ENCODE results near the gene ARFRP1. TPM values are rescaled to one million over a fixed set of nuclear protein-coding genes. Genes with fewer than 3 reads are reported as not detected.
"Not testable (repeated sequence)": the region's sequence is repeated elsewhere in the genome, so short reads cannot be mapped to it uniquely, and the experiment has no call there.

Gene ARFRP1
- total RNA-seq, 1 experiment from 2014 or later, result 44.5 TPM

GRCh38 chr20:63659370-63659769, 48.4 kb downstream of the ARFRP1 start:
- Histone ChIP-seq H3K9me3 (replicated peaks) (no peaks in the 10 kb centered on the region), H3K36me3 (peaks cover 28% of the 10 kb centered on the region), H3K27ac (no peak overlapping the region), H3K4me1 (peaks cover 6% of the 10 kb centered on the region; the same call in 1 of the 2 replicates), H3K27me3 (no peaks in the 10 kb centered on the region), H3K4me3 (peak overlapping the region; percentile 91)
- DNase-seq, result no peak

- H3K36me3 ChIP-seq, result peaks cover 26% of the 10 kb centered on the region
- H3K4me3 ChIP-seq, result peak overlapping the region; percentile 91
- peak overlapping the region; percentile 90 for H3K27ac ChIP-seq
- no peaks in the 10 kb centered on the region for H3K9me3 ChIP-seq (replicated peaks)
- DNase-seq, result no peak
- H3K4me1 ChIP-seq, result peaks cover 6% of the 10 kb centered on the region; the same call in 1 of the 2 replicates
- H3K27me3 ChIP-seq, result no peaks in the 10 kb centered on the region
Measured at GRCh38 chr20:63658749-63659187, 49.0 kb downstream of the ARFRP1 start.

- peak; percentile 98 to 99 for DNase-seq
- Histone ChIP-seq H3K27ac (peak within 1 kb of the TSS; percentile 90), H3K27me3 (no peaks in the 10 kb centered on the region), H3K4me1 (peaks cover 6% of the 10 kb centered on the region; the same call in 1 of the 2 replicates), H3K4me3 (peak within 1 kb of the TSS; percentile 91), H3K36me3 (peaks cover 20% of the 10 kb centered on the region), H3K9me3 (replicated peaks) (no peaks in the 10 kb centered on the region)
Measured at GRCh38 chr20:63657937-63658748, 49.6 kb downstream of the ARFRP1 start, which contains the start of gene RTEL1. TSS of gene RTEL1 (plus strand) at chr20:63658312. CDS start at chr20:63659403, 1,091 bp downstream.

GRCh38 chr20:63657260-63657936, 50.4 kb downstream of the ARFRP1 start:
- Histone ChIP-seq H3K4me3 (peak overlapping the region; percentile 91), H3K4me1 (peaks cover 6% of the 10 kb centered on the region; the same call in 1 of the 2 replicates), H3K27ac (peak overlapping the region; percentile 90)

GRCh38 chr20:63656451-63656850, 51.3 kb downstream of the ARFRP1 start:
- Histone ChIP-seq H3K27ac (no peak overlapping the region), H3K4me3 (no peak overlapping the region), H3K36me3 (peaks cover 6% of the 10 kb centered on the region; the same call in 1 of the 2 replicates), H3K27me3 (no peaks in the 10 kb centered on the region), H3K9me3 (replicated peaks) (no peaks in the 10 kb centered on the region), H3K4me1 (peaks cover 6% of the 10 kb centered on the region; the same call in 1 of the 2 replicates)
- no peak for DNase-seq

More at GRCh38 chr20:63657260-63657936, 50.4 kb downstream of the ARFRP1 start:
- H3K9me3 ChIP-seq (replicated peaks), result no peaks in the 10 kb centered on the region
- H3K27me3 ChIP-seq, result no peaks in the 10 kb centered on the region
- DNase-seq, result peak; percentile 80 to 81
- peaks cover 13% of the 10 kb centered on the region for H3K36me3 ChIP-seq

GRCh38 chr20:63655249-63655648, 52.5 kb downstream of the ARFRP1 start:
- no peaks in the 10 kb centered on the region for H3K27me3 ChIP-seq
- H3K4me3 ChIP-seq, result no peak overlapping the region
- H3K27ac ChIP-seq, result no peak overlapping the region
- H3K36me3 ChIP-seq, result no peaks in the 10 kb centered on the region
- no peaks in the 10 kb centered on the region for H3K9me3 ChIP-seq (replicated peaks)
- DNase-seq, result no peak
- H3K4me1 ChIP-seq, result peaks cover 6% of the 10 kb centered on the region; the same call in 1 of the 2 replicates

GRCh38 chr20:63653974-63654668, 53.7 kb downstream of the ARFRP1 start:
- DNase-seq, result no peak
- H3K4me1 ChIP-seq, result peaks cover 6% of the 10 kb centered on the region; the same call in 1 of the 2 replicates
- H3K36me3 ChIP-seq, result no peaks in the 10 kb centered on the region
- H3K4me3 ChIP-seq, result peak overlapping the region; percentile 52
- H3K9me3 ChIP-seq (replicated peaks), result no peaks in the 10 kb centered on the region
- H3K27ac ChIP-seq, result peak overlapping the region; percentile 10; the same call in 1 of the 2 replicates
- no peaks in the 10 kb centered on the region for H3K27me3 ChIP-seq

- Histone ChIP-seq H3K4me3 (peak within 1 kb of the TSS; percentile 55), H3K27ac (peak within 1 kb of the TSS; percentile 10; the same call in 1 of the 2 replicates), H3K27me3 (no peaks in the 10 kb centered on the region), H3K36me3 (no peaks in the 10 kb centered on the region), H3K9me3 (replicated peaks) (no peaks in the 10 kb centered on the region), H3K4me1 (peaks cover 6% of the 10 kb centered on the region; the same call in 1 of the 2 replicates)
- DNase-seq, result peak; percentile 97 to 98
Measured at GRCh38 chr20:63653041-63653973, 54.5 kb downstream of the ARFRP1 start, which contains the start of gene STMN3. TSS of gene STMN3 (minus strand) at chr20:63653424. CDS start at chr20:63653345, 79 bp downstream.

GRCh38 chr20:63652192-63652980, 55.4 kb downstream of the ARFRP1 start:
- no peak overlapping the region for H3K27ac ChIP-seq
- no peaks in the 10 kb centered on the region for H3K36me3 ChIP-seq
- peak overlapping the region; percentile 55 for H3K4me3 ChIP-seq
- DNase-seq, result peak; percentile 76 to 79
- no peaks in the 10 kb centered on the region for H3K27me3 ChIP-seq
- peaks cover 6% of the 10 kb centered on the region; the same call in 1 of the 2 replicates for H3K4me1 ChIP-seq
- H3K9me3 ChIP-seq (replicated peaks), result no peaks in the 10 kb centered on the region

GRCh38 chr20:63651942-63652191, 55.9 kb downstream of the ARFRP1 start:
- Histone ChIP-seq H3K27ac (no peak overlapping the region), H3K9me3 (replicated peaks) (no peaks in the 10 kb centered on the region), H3K4me1 (peaks cover under 1% of the 10 kb centered on the region; the same call in 1 of the 2 replicates), H3K4me3 (peak overlapping the region; percentile 55), H3K27me3 (no peaks in the 10 kb centered on the region), H3K36me3 (no peaks in the 10 kb centered on the region)
- DNase-seq, result no peak

GRCh38 chr20:63650486-63650885, 57.3 kb downstream of the ARFRP1 start:
- H3K9me3 ChIP-seq (replicated peaks); H3K4me1 ChIP-seq: not testable (repeated sequence)

GRCh38 chr20:63648895-63649589, 58.7 kb downstream of the ARFRP1 start:
- no peaks in the 10 kb centered on the region for H3K27me3 ChIP-seq
- no peaks in the 10 kb centered on the region for H3K9me3 ChIP-seq (replicated peaks)
- peak in 1 of 2 experiments; percentile 47 for DNase-seq
- H3K36me3 ChIP-seq, result no peaks in the 10 kb centered on the region
- H3K4me3 ChIP-seq, result no peak overlapping the region
- H3K4me1 ChIP-seq, result no peaks in the 10 kb centered on the region
- H3K27ac ChIP-seq, result no peak overlapping the region

More at GRCh38 chr20:63650486-63650885, 57.3 kb downstream of the ARFRP1 start:
- not testable (repeated sequence) for H3K36me3 ChIP-seq, H3K27ac ChIP-seq, H3K4me3 ChIP-seq, DNase-seq, H3K27me3 ChIP-seq

Data from SJCRH30 (cell line).